Neural crest cell (in vitro differentiated cells): ENCODE results near the gene MYBPC2. TPM values are rescaled to one million over a fixed set of nuclear protein-coding genes. Genes with fewer than 3 reads are reported as not detected.

Source experiments
- DNase-seq: peaks from one replicate; pipeline ENCODE4 v3.0.0; 2021; ENCODE audit warnings: low read depth, mixed read lengths, low spot score
- H3K27ac Mint-ChIP-seq: one replicate; pipeline ENCODE4 v1.8.0; 2021; ENCODE audit warnings: mild to moderate bottlenecking, mixed read lengths; ENCODE audit not compliant: unreplicated experiment
- H3K27me3 Mint-ChIP-seq: 2 replicates; pipeline ENCODE4 v1.8.0; 2021; ENCODE audit warnings: low read depth, mild to moderate bottlenecking, mixed read lengths
- H3K36me3 Mint-ChIP-seq: 2 replicates; pipeline ENCODE4 v1.8.0; 2021; ENCODE audit warnings: low read depth, mild to moderate bottlenecking, mixed read lengths
- H3K4me1 Mint-ChIP-seq: 2 replicates; pipeline ENCODE4 v1.8.0; 2021; ENCODE audit warnings: mixed read lengths
- H3K4me3 Mint-ChIP-seq: one replicate; pipeline ENCODE4 v1.8.0; 2021; ENCODE audit warnings: mild to moderate bottlenecking, mixed read lengths
- H3K9me3 Mint-ChIP-seq: 2 replicates; pipeline ENCODE4 v1.8.0; 2021; ENCODE audit warnings: mixed read lengths
- total RNA-seq: library from RNA; stranded (reverse); gene quantifications from 2 replicates; pipeline ENCODE4 v1.2.1, GENCODE V29; 2021
- TF ChIP-seq, protein P1 (sequence below): fragments of 200-600 bp; sonication (generic); conservative IDR thresholded peaks from 2 replicates; pipeline ENCODE4 v1.5.0; 2021; ENCODE audit warnings: antibody characterized with exemption, mild to moderate bottlenecking

The MYBPC2 gene
- total RNA-seq, 1 donor from 2014 or later: not detected

DNA sequence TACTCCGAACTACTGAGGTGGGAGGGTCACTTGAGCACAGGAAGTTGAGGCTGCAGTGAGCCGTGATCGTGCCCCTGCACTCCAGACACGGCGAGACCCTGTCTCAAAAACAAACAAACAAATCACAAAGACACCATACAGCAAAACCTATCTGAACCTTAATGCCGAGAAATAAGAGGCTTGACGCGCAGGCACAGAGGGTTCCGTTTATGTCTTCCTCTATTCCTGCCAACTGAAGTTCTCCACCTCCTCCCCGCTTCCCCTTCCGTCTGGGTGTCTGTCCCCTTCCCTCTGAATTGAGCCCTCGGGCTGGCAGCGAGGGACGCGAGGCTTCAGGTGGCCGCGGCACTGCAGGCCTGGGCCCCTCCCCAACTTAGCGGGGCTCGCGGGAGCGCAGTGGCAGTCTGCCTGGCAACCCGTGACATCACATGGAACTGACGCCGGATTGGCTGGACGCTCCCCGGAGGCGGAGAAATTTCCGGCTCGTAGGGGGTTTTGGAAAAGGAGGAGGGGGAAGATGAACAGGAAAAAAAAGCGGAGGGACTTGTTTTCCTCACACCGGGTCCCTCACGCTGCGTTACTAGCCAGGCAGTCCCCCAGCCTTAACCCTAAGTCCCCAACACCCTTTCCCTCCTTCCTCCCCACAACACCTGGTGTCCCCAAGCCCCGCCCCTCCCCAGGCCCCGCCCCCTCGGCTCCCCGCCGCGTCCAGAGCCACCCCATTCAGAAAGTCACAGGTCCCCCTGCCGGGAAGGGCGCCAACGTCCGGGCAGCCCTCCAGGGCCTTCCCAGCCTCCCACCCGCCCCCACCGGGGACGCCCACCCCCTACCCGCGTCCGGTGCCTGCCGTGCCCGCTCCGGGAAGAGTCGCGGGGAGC is 1.1 kb upstream of the MYBPC2 start:
- H3K4me3 Mint-ChIP-seq: peak overlapping the region; percentile 93
- peaks cover 50% of the 10 kb centered on the region for H3K27me3 Mint-ChIP-seq
- no peaks in the 10 kb centered on the region for H3K36me3 Mint-ChIP-seq
- peak; percentile 96 for DNase-seq
- TF ChIP-seq, protein P1, sequence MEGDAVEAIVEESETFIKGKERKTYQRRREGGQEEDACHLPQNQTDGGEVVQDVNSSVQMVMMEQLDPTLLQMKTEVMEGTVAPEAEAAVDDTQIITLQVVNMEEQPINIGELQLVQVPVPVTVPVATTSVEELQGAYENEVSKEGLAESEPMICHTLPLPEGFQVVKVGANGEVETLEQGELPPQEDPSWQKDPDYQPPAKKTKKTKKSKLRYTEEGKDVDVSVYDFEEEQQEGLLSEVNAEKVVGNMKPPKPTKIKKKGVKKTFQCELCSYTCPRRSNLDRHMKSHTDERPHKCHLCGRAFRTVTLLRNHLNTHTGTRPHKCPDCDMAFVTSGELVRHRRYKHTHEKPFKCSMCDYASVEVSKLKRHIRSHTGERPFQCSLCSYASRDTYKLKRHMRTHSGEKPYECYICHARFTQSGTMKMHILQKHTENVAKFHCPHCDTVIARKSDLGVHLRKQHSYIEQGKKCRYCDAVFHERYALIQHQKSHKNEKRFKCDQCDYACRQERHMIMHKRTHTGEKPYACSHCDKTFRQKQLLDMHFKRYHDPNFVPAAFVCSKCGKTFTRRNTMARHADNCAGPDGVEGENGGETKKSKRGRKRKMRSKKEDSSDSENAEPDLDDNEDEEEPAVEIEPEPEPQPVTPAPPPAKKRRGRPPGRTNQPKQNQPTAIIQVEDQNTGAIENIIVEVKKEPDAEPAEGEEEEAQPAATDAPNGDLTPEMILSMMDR: no peak
- no peaks in the 10 kb centered on the region for H3K9me3 Mint-ChIP-seq
- H3K27ac Mint-ChIP-seq: peak overlapping the region; percentile 51
- H3K4me1 Mint-ChIP-seq: peaks cover 11% of the 10 kb centered on the region

GRCh38 chr19:50433201-50434180 is 799 bp downstream of the MYBPC2 start:
- H3K4me3 Mint-ChIP-seq: peak overlapping the region; percentile 78
- H3K9me3 Mint-ChIP-seq: no peaks in the 10 kb centered on the region
- H3K36me3 Mint-ChIP-seq: no peaks in the 10 kb centered on the region
- DNase-seq: no peak
- TF ChIP-seq, protein P1: no peak
- H3K4me1 Mint-ChIP-seq: peaks cover 11% of the 10 kb centered on the region
- H3K27me3 Mint-ChIP-seq: peaks cover 63% of the 10 kb centered on the region
- no peak overlapping the region for H3K27ac Mint-ChIP-seq

DNA sequence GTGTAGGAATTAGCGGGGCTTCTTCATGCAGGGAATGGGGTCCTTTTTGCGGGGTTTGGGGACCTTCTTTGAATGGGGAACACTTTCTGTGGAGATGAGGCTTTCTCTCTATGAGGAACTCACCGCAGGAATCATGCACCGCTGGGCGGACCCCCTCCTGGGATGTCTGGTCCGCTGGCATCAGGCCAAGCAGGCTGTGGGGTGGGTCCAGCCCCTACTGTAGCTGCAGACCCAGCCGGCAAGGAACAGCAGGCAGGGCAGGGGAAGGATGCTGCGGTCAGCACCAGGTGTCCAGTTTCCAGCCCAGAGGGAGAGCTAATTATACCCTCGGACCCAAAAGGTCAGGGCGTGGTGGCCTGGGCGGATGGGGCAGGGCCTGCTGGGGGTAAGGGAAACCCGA is 1.8 kb downstream of the MYBPC2 start:
- DNase-seq: no peak
- no peaks in the 10 kb centered on the region for H3K9me3 Mint-ChIP-seq
- H3K4me3 Mint-ChIP-seq: peak overlapping the region; percentile 63
- H3K4me1 Mint-ChIP-seq: peaks cover 11% of the 10 kb centered on the region
- H3K36me3 Mint-ChIP-seq: no peaks in the 10 kb centered on the region
- H3K27ac Mint-ChIP-seq: no peak overlapping the region
- H3K27me3 Mint-ChIP-seq: peaks cover 67% of the 10 kb centered on the region
- TF ChIP-seq, protein P1: no peak

DNA sequence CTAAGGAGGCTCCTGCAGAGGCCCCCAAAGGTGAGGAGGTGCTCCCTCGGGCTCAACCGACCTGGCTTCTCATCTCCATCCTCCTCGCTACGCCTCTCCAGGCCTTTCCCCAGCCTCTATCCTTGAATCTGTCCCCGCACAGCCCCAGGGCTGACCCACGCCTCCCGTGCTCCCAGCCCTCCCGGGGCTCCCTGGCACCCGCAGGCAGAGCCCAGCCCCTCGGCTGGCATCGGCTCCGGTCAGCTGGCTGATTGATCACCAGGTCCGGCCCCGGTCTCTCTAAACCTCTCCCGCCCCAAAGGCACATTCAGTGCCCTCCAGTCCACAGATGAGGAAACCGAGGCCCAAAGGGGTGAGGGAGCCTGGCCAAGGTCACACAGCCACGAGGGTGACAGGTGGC is 2.5 kb downstream of the MYBPC2 start:
- Mint-ChIP-seq H3K27ac (no peak overlapping the region), H3K9me3 (no peaks in the 10 kb centered on the region), H3K27me3 (peaks cover 64% of the 10 kb centered on the region), H3K4me3 (no peak overlapping the region), H3K4me1 (peaks cover 11% of the 10 kb centered on the region), H3K36me3 (no peaks in the 10 kb centered on the region)
- DNase-seq: no peak
- TF ChIP-seq, protein P1: no peak

DNA sequence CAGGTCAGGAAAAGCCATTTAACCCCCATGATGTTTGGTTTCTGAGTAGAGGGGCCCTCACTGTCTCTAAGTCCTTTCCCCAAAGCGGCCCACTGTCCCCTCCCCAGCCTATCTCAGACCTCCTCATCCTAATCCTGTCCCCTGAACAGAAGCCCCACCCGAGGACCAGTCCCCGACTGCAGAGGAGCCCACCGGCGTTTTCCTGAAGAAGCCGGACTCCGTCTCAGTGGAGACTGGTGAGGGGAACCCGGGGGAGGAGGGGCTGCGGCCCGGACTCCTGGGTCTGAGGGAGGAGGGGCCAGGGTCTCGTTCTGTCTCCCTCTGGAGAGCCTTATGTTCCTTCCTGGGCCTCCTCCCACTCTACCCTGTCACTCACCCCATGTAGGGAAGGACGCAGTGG is 2.9 kb downstream of the MYBPC2 start:
- no peaks in the 10 kb centered on the region for H3K36me3 Mint-ChIP-seq
- H3K27me3 Mint-ChIP-seq: peaks cover 60% of the 10 kb centered on the region
- H3K4me3 Mint-ChIP-seq: no peak overlapping the region
- TF ChIP-seq, protein P1: no peak
- H3K9me3 Mint-ChIP-seq: no peaks in the 10 kb centered on the region
- no peak for DNase-seq
- H3K4me1 Mint-ChIP-seq: peaks cover 11% of the 10 kb centered on the region
- H3K27ac Mint-ChIP-seq: no peak overlapping the region
